Neuronal stem cell (in vitro differentiated cells): ENCODE data around the gene MARCHF5. TPM values are rescaled to one million over a fixed set of nuclear protein-coding genes. Genes with fewer than 3 reads are reported as not detected.
"Not testable (repeated sequence)": the region's sequence is repeated elsewhere in the genome, so short reads cannot be mapped to it uniquely, and the experiment has no call there.

Source experiments
- DNase-seq: peaks from one replicate; pipeline ENCODE4 v3.0.0-alpha.2; 2013; ENCODE audit warnings: low spot score
- H2AFZ ChIP-seq: one replicate; pipeline ENCODE4 v1.6.1; 2013; ENCODE audit warnings: mild to moderate bottlenecking, low read length, inconsistent platforms
- H2AK5ac ChIP-seq: 2 replicates; pipeline ENCODE4 v1.6.1; 2013; ENCODE audit warnings: low read depth, mild to moderate bottlenecking, inconsistent platforms, low read length, moderate library complexity, mixed read lengths
- H2BK120ac ChIP-seq: 2 replicates; pipeline ENCODE4 v1.6.1; 2013; ENCODE audit warnings: low read depth, mild to moderate bottlenecking, inconsistent platforms, low read length, moderate library complexity, mixed read lengths
- H2BK12ac ChIP-seq: one replicate; pipeline ENCODE4 v1.6.1; 2013; ENCODE audit warnings: low read length, inconsistent platforms
- H2BK15ac ChIP-seq: 2 replicates; pipeline ENCODE4 v1.6.1; 2013; ENCODE audit warnings: mild to moderate bottlenecking, low read length, inconsistent platforms, mixed read lengths
- H2BK5ac ChIP-seq: one replicate; pipeline ENCODE4 v1.6.1; 2013; ENCODE audit warnings: inconsistent platforms, mild to moderate bottlenecking, low read length, moderate library complexity
- H3K14ac ChIP-seq: one replicate; pipeline ENCODE4 v1.6.1; 2013; ENCODE audit warnings: low read length, inconsistent platforms
- H3K18ac ChIP-seq: 2 replicates; pipeline ENCODE4 v1.6.1; 2013; ENCODE audit warnings: low read length, inconsistent platforms
- H3K23ac ChIP-seq: 2 replicates; pipeline ENCODE4 v1.6.1; 2013; ENCODE audit warnings: low read depth, mild to moderate bottlenecking, mixed read lengths, low read length, inconsistent platforms; ENCODE audit not compliant: poor library complexity
- H3K27ac ChIP-seq: replicated peaks from 3 replicates; pipeline ENCODE4 v1.5.1; 2013; ENCODE audit warnings: low read length, inconsistent platforms
- H3K27me3 ChIP-seq, 3 experiments: 2 replicates each; pipeline ENCODE4 v1.6.1; 2013; ENCODE audit warnings: low read length in 3 of 3, mild to moderate bottlenecking in 2 of 3, inconsistent platforms in 1 of 3, low read depth in 1 of 3, mixed read lengths in 1 of 3, moderate library complexity in 1 of 3; ENCODE audit not compliant: control insufficient read depth in 3 of 3, insufficient read depth in 3 of 3
- H3K36me3 ChIP-seq, 2 donors: replicated peaks in 1 of 2; 2 replicates each; pipeline ENCODE4 v1.6.1; 2013; ENCODE audit warnings: low read length in 2 of 2; ENCODE audit not compliant: control insufficient read depth in 2 of 2, insufficient read depth in 2 of 2
- H3K4ac ChIP-seq: 2 replicates; pipeline ENCODE4 v1.6.1; 2013; ENCODE audit warnings: inconsistent platforms, mild to moderate bottlenecking, low read length, moderate library complexity
- H3K4me1 ChIP-seq, 2 donors: 1 replicate in 1 of 2; 2 replicates in 1 of 2; pipeline ENCODE4 v1.6.1; 2013; ENCODE audit warnings: low read length in 2 of 2, low read depth in 1 of 2; ENCODE audit not compliant: control insufficient read depth in 2 of 2, insufficient read depth in 1 of 2
- H3K4me2 ChIP-seq: one replicate; pipeline ENCODE4 v1.6.1; 2013; ENCODE audit warnings: mild to moderate bottlenecking, low read length, inconsistent platforms; ENCODE audit not compliant: insufficient read depth, poor library complexity, severe bottlenecking
- H3K4me3 ChIP-seq, 2 donors: 2 replicates each; pipeline ENCODE4 v1.5.1; 2013; ENCODE audit warnings: low read length in 2 of 2, mild to moderate bottlenecking in 2 of 2, inconsistent platforms in 1 of 2, moderate library complexity in 1 of 2
- H3K79me1 ChIP-seq: one replicate; pipeline ENCODE4 v1.6.1; 2013; ENCODE audit warnings: low read depth, mild to moderate bottlenecking, inconsistent platforms, low read length, moderate library complexity
- H3K9ac ChIP-seq: one replicate; pipeline ENCODE4 v1.6.1; 2013; ENCODE audit warnings: mild to moderate bottlenecking, low read depth, low read length, inconsistent platforms; ENCODE audit not compliant: poor library complexity
- H3K9me3 ChIP-seq, 2 donors: replicated peaks in 1 of 2; 2 replicates each; pipeline versions ENCODE3 to v1.6.1; 2013; ENCODE audit warnings: low read length in 2 of 2, mild to moderate bottlenecking in 2 of 2, inconsistent platforms in 1 of 2, low read depth in 1 of 2, mixed read lengths in 1 of 2, moderate library complexity in 1 of 2; ENCODE audit not compliant: control insufficient read depth in 2 of 2, insufficient read depth in 1 of 2
- H4K8ac ChIP-seq: one replicate; pipeline ENCODE4 v1.6.1; 2013; ENCODE audit warnings: low read depth, mild to moderate bottlenecking, inconsistent platforms, low read length, moderate library complexity
- H4K91ac ChIP-seq: one replicate; pipeline ENCODE4 v1.6.1; 2013; ENCODE audit warnings: low read length, low read depth, mild to moderate bottlenecking, inconsistent platforms; ENCODE audit not compliant: poor library complexity
- WGBS, 2 donors: extraction: QIAGEN DNeasy Blood & Tissue Kit; methylation state at CpG; one replicate each; pipeline ENCODE4 v1.1.7; 2013; ENCODE audit warnings: missing lambda C conversion rate in 2 of 2, mixed read lengths in 1 of 2; ENCODE audit not compliant: insufficient read length in 2 of 2, insufficient replicate concordance in 1 of 2; ENCODE audit errors: extremely low coverage in 2 of 2; 5-methylcytosine and 5-hydroxymethylcytosine counted together
- small RNA-seq: library from polyadenylated mRNA; stranded (forward); fragments of <200 nt; extraction: miRNeasy Mini kit (QIAGEN cat#:217004); gene quantifications from one replicate; pipeline ENCODE3, GENCODE V24; 2013; ENCODE audit not compliant: insufficient read depth

The MARCHF5 gene

DNA sequence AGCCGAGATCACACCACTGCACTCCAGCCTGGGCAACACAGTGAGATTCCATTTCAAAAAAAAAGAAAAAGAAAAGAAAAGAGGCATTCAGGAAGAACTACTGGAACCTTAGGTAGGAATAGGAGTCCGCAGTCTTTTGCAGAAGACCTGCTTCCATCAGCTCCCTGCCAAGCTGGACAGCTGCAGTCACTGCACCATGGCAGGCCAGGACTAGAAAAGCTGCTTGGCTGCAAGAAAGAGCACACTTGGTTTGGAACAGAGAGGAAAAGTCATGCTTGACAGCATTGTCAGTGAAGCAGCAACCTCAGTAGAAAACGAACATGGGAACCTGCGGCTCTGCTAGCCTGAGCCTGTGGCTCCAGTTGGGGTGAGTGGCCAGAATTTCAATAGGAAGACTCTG, 104.3 kb downstream of the MARCHF5 start:
- H3K4me3 ChIP-seq, result no peak overlapping the region
- H3K79me1 ChIP-seq, result no peaks in the 10 kb centered on the region
- no peaks in the 10 kb centered on the region for H3K9me3 ChIP-seq
- no peak overlapping the region for H2BK15ac ChIP-seq
- no peak overlapping the region for H3K18ac ChIP-seq
- no peak overlapping the region for H4K91ac ChIP-seq
- H3K23ac ChIP-seq, result no peak overlapping the region
- peaks cover 0 to 8% of the 10 kb centered on the region in 2 donors for H3K4me1 ChIP-seq
- H3K27ac ChIP-seq, result no peak overlapping the region
- H2BK12ac ChIP-seq, result no peak overlapping the region
- DNase-seq, result no peak
- no peak overlapping the region for H3K14ac ChIP-seq
- no peak overlapping the region for H3K4me2 ChIP-seq
- H2BK120ac ChIP-seq, result no peak overlapping the region
- no peaks in the 10 kb centered on the region for H3K36me3 ChIP-seq
- no peak overlapping the region for H3K4ac ChIP-seq
- H4K8ac ChIP-seq, result no peak overlapping the region
- WGBS, 2 donors, result no CpG with 5 or more reads among the region's 4 CpGs
- H2AK5ac ChIP-seq, result no peak overlapping the region
- H2AFZ ChIP-seq, result no peak overlapping the region
- H3K9ac ChIP-seq, result no peak overlapping the region
- no peak overlapping the region for H2BK5ac ChIP-seq
- H3K27me3 ChIP-seq, result no peaks in the 10 kb centered on the region

DNA sequence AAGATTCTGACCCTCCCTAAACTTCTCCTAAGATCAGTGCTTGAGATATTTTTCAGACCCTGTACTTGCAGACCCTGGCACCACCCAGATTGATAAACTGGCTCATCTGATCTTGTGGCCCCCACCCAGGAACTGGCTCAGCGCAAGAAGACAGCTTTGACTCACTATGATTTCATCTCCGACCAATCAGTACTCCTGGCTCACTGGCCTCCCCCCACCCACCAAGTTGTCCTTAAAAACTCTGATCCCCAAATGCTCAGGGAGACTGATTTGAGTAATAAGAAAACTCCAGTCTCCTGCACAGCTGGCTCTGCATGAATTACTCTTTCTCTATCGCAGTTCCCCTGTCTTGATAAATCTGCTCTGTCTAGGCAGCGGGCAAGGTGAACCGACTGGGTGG, 111.3 kb downstream of the MARCHF5 start:
- WGBS, 2 donors, result no CpG with 5 or more reads among the region's 5 CpGs

More for the DNA sequence above, 111.3 kb downstream of the MARCHF5 start:
- not testable (repeated sequence) for H2BK12ac ChIP-seq, H2BK15ac ChIP-seq, H3K27ac ChIP-seq, H2AK5ac ChIP-seq, H3K79me1 ChIP-seq, H3K9ac ChIP-seq, DNase-seq, H3K4ac ChIP-seq, H2BK120ac ChIP-seq, H3K4me1 ChIP-seq, H3K18ac ChIP-seq, H3K23ac ChIP-seq, H3K27me3 ChIP-seq, H4K8ac ChIP-seq, H4K91ac ChIP-seq, H3K36me3 ChIP-seq, H2BK5ac ChIP-seq, H3K9me3 ChIP-seq, H3K4me3 ChIP-seq, H3K14ac ChIP-seq, H2AFZ ChIP-seq, H3K4me2 ChIP-seq

Small RNA genes within 50 kb of the gene (small RNA-seq; reads per million reads assigned to genes)
- gene RF00019, result not detected
- gene RNY3P12, result not detected
